H9 (cell line): ENCODE measurements around the gene ZNF593. TPM values are rescaled to one million over a fixed set of nuclear protein-coding genes. Genes with fewer than 3 reads are reported as not detected.

Experiments used
- DNase-seq: peaks from one replicate; pipeline ENCODE4 v3.0.0-alpha.2; 2017
- H2AFZ ChIP-seq: one replicate; pipeline ENCODE4 v1.6.1; 2013; ENCODE audit warnings: mild to moderate bottlenecking, low read length, control low read depth, moderate library complexity
- H2AK5ac ChIP-seq: 2 replicates; pipeline ENCODE4 v1.6.1; 2013; ENCODE audit warnings: low read length, control low read depth, mixed read lengths; ENCODE audit not compliant: insufficient read length
- H2BK120ac ChIP-seq: one replicate; pipeline ENCODE4 v1.6.1; 2013; ENCODE audit warnings: low read depth, mild to moderate bottlenecking, low read length, control low read depth, inconsistent platforms; ENCODE audit not compliant: poor library complexity, severe bottlenecking
- H2BK12ac ChIP-seq: 2 replicates; pipeline ENCODE4 v1.6.1; 2013; ENCODE audit warnings: low read length, control low read depth, mixed read lengths, low read depth; ENCODE audit not compliant: insufficient read length
- H2BK15ac ChIP-seq: 2 replicates; pipeline ENCODE4 v1.6.1; 2013; ENCODE audit warnings: low read depth, low read length, control low read depth
- H2BK20ac ChIP-seq: one replicate; pipeline ENCODE4 v1.6.1; 2013; ENCODE audit warnings: low read depth, mild to moderate bottlenecking, low read length, control low read depth, inconsistent platforms; ENCODE audit not compliant: poor library complexity, severe bottlenecking
- H2BK5ac ChIP-seq: 2 replicates; pipeline ENCODE4 v1.6.1; 2013; ENCODE audit warnings: low read length, control low read depth, mixed read lengths; ENCODE audit not compliant: insufficient read length
- H3K14ac ChIP-seq: 2 replicates; pipeline ENCODE4 v1.6.1; 2013; ENCODE audit warnings: low read length, control low read depth; ENCODE audit not compliant: insufficient read depth
- H3K18ac ChIP-seq: 2 replicates; pipeline ENCODE4 v1.6.1; 2013; ENCODE audit warnings: low read depth, mild to moderate bottlenecking, mixed read lengths, low read length, control low read depth; ENCODE audit not compliant: insufficient read length
- H3K23ac ChIP-seq: 2 replicates; pipeline ENCODE4 v1.6.1; 2013; ENCODE audit warnings: low read length, control low read depth, mixed read lengths, low read depth; ENCODE audit not compliant: insufficient read length
- H3K23me2 ChIP-seq: 2 replicates; pipeline ENCODE4 v1.6.1; 2013; ENCODE audit warnings: low read depth, mild to moderate bottlenecking, mixed read lengths, low read length, control low read depth; ENCODE audit not compliant: insufficient read length, poor library complexity, severe bottlenecking
- H3K27ac ChIP-seq: 2 replicates; pipeline ENCODE4 v1.5.1; 2013; ENCODE audit warnings: low read length, control low read depth, mixed read lengths, low read depth; ENCODE audit not compliant: insufficient read length
- H3K27me3 ChIP-seq: 2 replicates; pipeline ENCODE4 v1.6.1; 2013; ENCODE audit warnings: low read length, control low read depth, inconsistent platforms; ENCODE audit not compliant: insufficient read depth
- H3K4ac ChIP-seq: 2 replicates; pipeline ENCODE4 v1.6.1; 2013; ENCODE audit warnings: low read depth, mild to moderate bottlenecking, control low read depth, inconsistent platforms, low read length, moderate library complexity
- H3K4me1 ChIP-seq: 2 replicates; pipeline ENCODE4 v1.6.1; 2013; ENCODE audit warnings: low read length, control low read depth, inconsistent platforms; ENCODE audit not compliant: insufficient read depth
- H3K4me2 ChIP-seq: 2 replicates; pipeline ENCODE4 v1.6.1; 2013; ENCODE audit warnings: low read length, control low read depth, mixed read lengths; ENCODE audit not compliant: insufficient read length, insufficient read depth
- H3K56ac ChIP-seq: 2 replicates; pipeline ENCODE4 v1.6.1; 2013; ENCODE audit warnings: low read depth, mild to moderate bottlenecking, mixed read lengths, low read length, control low read depth; ENCODE audit not compliant: insufficient read length
- H3K79me1 ChIP-seq: 2 replicates; pipeline ENCODE4 v1.6.1; 2013; ENCODE audit warnings: low read depth, mild to moderate bottlenecking, moderate library complexity, low read length, control low read depth, inconsistent platforms; ENCODE audit not compliant: insufficient read depth, poor library complexity, severe bottlenecking
- H3K79me2 ChIP-seq: 2 replicates; pipeline ENCODE4 v1.6.1; 2013; ENCODE audit warnings: low read length, control low read depth, inconsistent platforms; ENCODE audit not compliant: insufficient read depth
- H3K9ac ChIP-seq: 2 replicates; pipeline ENCODE4 v1.6.1; 2013; ENCODE audit warnings: low read length, control low read depth, mixed read lengths; ENCODE audit not compliant: insufficient read length; ENCODE audit errors: extremely low read depth
- H3K9me3 ChIP-seq: one replicate; pipeline ENCODE4 v1.6.1; 2013; ENCODE audit warnings: low read depth, low read length, inconsistent platforms; ENCODE audit not compliant: control insufficient read depth
- H3T11ph ChIP-seq: one replicate; pipeline ENCODE4 v1.6.1; 2013; ENCODE audit warnings: mild to moderate bottlenecking, low read length, control low read depth, inconsistent platforms
- H4K20me1 ChIP-seq: one replicate; pipeline ENCODE4 v1.6.1; 2013; ENCODE audit not compliant: control insufficient read depth, insufficient read length, insufficient read depth
- H4K5ac ChIP-seq: 2 replicates; pipeline ENCODE4 v1.6.1; 2013; ENCODE audit warnings: low read depth, mild to moderate bottlenecking, mixed read lengths, low read length, control low read depth; ENCODE audit not compliant: insufficient read length
- H4K8ac ChIP-seq: replicated peaks from 2 replicates; pipeline ENCODE4 v1.6.1; 2013; ENCODE audit warnings: low read length, control low read depth, mixed read lengths, low read depth; ENCODE audit not compliant: insufficient read length
- H4K91ac ChIP-seq: 2 replicates; pipeline ENCODE4 v1.6.1; 2013; ENCODE audit warnings: low read depth, mild to moderate bottlenecking, moderate library complexity, mixed read lengths, low read length, control low read depth; ENCODE audit not compliant: insufficient read length
- H3K27ac Mint-ChIP-seq, 3 experiments: 2 replicates in 2 of 3; 3 replicates in 1 of 3; pipeline ENCODE4 v1.8.0; 2020 to 2021; ENCODE audit warnings: mixed read lengths in 3 of 3, mild to moderate bottlenecking in 1 of 3, moderate library complexity in 1 of 3
- H3K27me3 Mint-ChIP-seq: 2 replicates; pipeline ENCODE4 v1.8.0; 2021; ENCODE audit warnings: low read depth, mild to moderate bottlenecking, moderate library complexity, mixed read lengths
- H3K36me3 Mint-ChIP-seq, 3 experiments: 2 replicates in 2 of 3; 3 replicates in 1 of 3; pipeline ENCODE4 v1.8.0; 2020 to 2021; ENCODE audit warnings: low read depth in 3 of 3, mixed read lengths in 3 of 3; ENCODE audit not compliant: insufficient read depth in 1 of 3
- H3K4me1 Mint-ChIP-seq, 2 experiments: 2 replicates each; pipeline ENCODE4 v1.8.0; 2020; ENCODE audit warnings: mixed read lengths in 2 of 2
- H3K4me3 Mint-ChIP-seq, 2 experiments: 2 replicates in 1 of 2; 3 replicates in 1 of 2; pipeline ENCODE4 v1.8.0; 2020 to 2021; ENCODE audit warnings: mild to moderate bottlenecking in 2 of 2, mixed read lengths in 2 of 2, moderate library complexity in 1 of 2
- H3K9me3 Mint-ChIP-seq, 2 experiments: 2 replicates in 1 of 2; 3 replicates in 1 of 2; pipeline ENCODE4 v1.8.0; 2020; ENCODE audit warnings: mild to moderate bottlenecking in 2 of 2, mixed read lengths in 2 of 2, moderate library complexity in 1 of 2
- CTCF ChIP-seq: fragments of 200-600 bp; sonication (generic); conservative IDR thresholded peaks from 3 replicates; pipeline ENCODE4 v1.8.0; 2021; ENCODE audit warnings: antibody characterized with exemption, mild to moderate bottlenecking
- WGBS: extraction: QIAGEN DNeasy Blood & Tissue Kit; methylation state at CpG from one replicate; pipeline ENCODE4 v1.1.7; 2013; ENCODE audit warnings: missing lambda C conversion rate, low lambda C conversion rate, mixed read lengths; ENCODE audit not compliant: insufficient read length; ENCODE audit errors: extremely low coverage; 5-methylcytosine and 5-hydroxymethylcytosine counted together
- total RNA-seq: library from RNA; stranded (reverse); gene quantifications from 2 replicates; pipeline ENCODE4 v1.2.1, GENCODE V29; 2021

ZNF593 gene
- total RNA-seq, 1 experiment from 2014 or later: 48.2 TPM

GRCh38 chr1:26145960-26146294, 23.8 kb upstream of the ZNF593 start:
- Histone ChIP-seq H3T11ph (no peak overlapping the region), H2BK20ac (no peak overlapping the region), H2AFZ (no peak overlapping the region), H3K18ac (no peak overlapping the region), H3K9me3 (no peaks in the 10 kb centered on the region), H4K20me1 (no peaks in the 10 kb centered on the region), H2BK15ac (no peak overlapping the region), H4K8ac (no peak overlapping the region), H4K91ac (no peak overlapping the region), H2AK5ac (no peak overlapping the region), H3K4me2 (no peak overlapping the region), H3K27ac (no peak overlapping the region), H3K56ac (no peak overlapping the region), H2BK5ac (no peak overlapping the region), H3K23ac (no peak overlapping the region), H3K79me2 (no peaks in the 10 kb centered on the region), H3K14ac (no peak overlapping the region; the same call in 1 of the 2 replicates), H3K4ac (no peak overlapping the region), H3K79me1 (no peaks in the 10 kb centered on the region), H2BK120ac (no peak overlapping the region), H3K23me2 (no peaks in the 10 kb centered on the region), H2BK12ac (no peak overlapping the region), H4K5ac (no peak overlapping the region), H3K9ac (no peak overlapping the region), H3K27me3 (peaks cover 1% of the 10 kb centered on the region; the same call in 1 of the 2 replicates), H3K4me1 (0 out of 2 replicates have a peak, but pooled peaks cover 2% of the 10 kb centered on the region)
- H3K9me3 Mint-ChIP-seq: no peaks in the 10 kb centered on the region
- H3K27ac Mint-ChIP-seq: no peak overlapping the region
- H3K4me3 Mint-ChIP-seq: no peak overlapping the region
- no peaks in the 10 kb centered on the region for H3K36me3 Mint-ChIP-seq
- no peak for TF ChIP-seq CTCF
- H3K27me3 Mint-ChIP-seq: peaks cover 79% of the 10 kb centered on the region
- no CpG with 5 or more reads among the region's 6 CpGs for WGBS
- no peak for DNase-seq
- no peaks in the 10 kb centered on the region for H3K4me1 Mint-ChIP-seq
